Spleen (tissue), 11 donors: Measurements from ENCODE around the gene SYCN. TPM values are rescaled to one million over a fixed set of nuclear protein-coding genes. Genes with fewer than 3 reads are reported as not detected.

Source experiments
- DNase-seq: peaks from one replicate; pipeline ENCODE4 v3.0.0-alpha.2; 2020
- H3K27ac ChIP-seq, 8 donors: fragments of 200-600 bp; sonication (generic) in 7 of 8; 1 replicate in 4 of 8; 2 replicates in 4 of 8; pipeline versions ENCODE4 v1.5.0 to v1.8.0; 2016 to 2021; ENCODE audit warnings: inconsistent platforms in 4 of 8, mild to moderate bottlenecking in 4 of 8, moderate library complexity in 1 of 8
- H3K27me3 ChIP-seq, 7 donors: fragments of 200-600 bp; sonication (generic) in 6 of 7; replicated peaks in 1 of 7; 1 replicate in 4 of 7; 2 replicates in 3 of 7; pipeline versions ENCODE4 v1.5.0 to v1.8.0; 2016 to 2021; ENCODE audit warnings: inconsistent platforms in 3 of 7, mild to moderate bottlenecking in 1 of 7
- H3K36me3 ChIP-seq, 6 donors: fragments of 200-600 bp; sonication (generic) in 5 of 6; 1 replicate in 4 of 6; 2 replicates in 2 of 6; pipeline versions ENCODE4 v1.5.0 to v1.8.0; 2016 to 2021; ENCODE audit warnings: inconsistent platforms in 2 of 6
- H3K4me1 ChIP-seq, 6 donors: fragments of 200-600 bp; sonication (generic) in 5 of 6; 1 replicate in 3 of 6; 2 replicates in 3 of 6; pipeline versions ENCODE4 v1.5.0 to v1.8.0; 2016 to 2021; ENCODE audit warnings: inconsistent platforms in 3 of 6
- H3K4me3 ChIP-seq, 8 donors: fragments of 200-600 bp; sonication (generic) in 7 of 8; 1 replicate in 4 of 8; 2 replicates in 4 of 8; pipeline versions ENCODE4 v1.5.0 to v1.8.0; 2016 to 2021; ENCODE audit warnings: inconsistent platforms in 4 of 8, mild to moderate bottlenecking in 4 of 8, moderate library complexity in 2 of 8
- H3K9me3 ChIP-seq, 8 donors: fragments of 200-600 bp; sonication (generic) in 7 of 8; 1 replicate in 4 of 8; 2 replicates in 4 of 8; pipeline versions ENCODE4 v1.5.0 to v1.8.0; 2016 to 2021; ENCODE audit warnings: inconsistent platforms in 4 of 8
- POLR2A ChIP-seq, 3 donors: fragments of 450-650 bp; IDR thresholded peaks; one replicate each; pipeline ENCODE4 v1.5.1; 2017; ENCODE audit warnings: antibody characterized with exemption in 3 of 3, mild to moderate bottlenecking in 1 of 3
- POLR2AphosphoS5 ChIP-seq, 3 donors: sonication (generic); formaldehyde crosslinking; IDR thresholded peaks; one replicate each; pipeline ENCODE4 v1.5.1; 2017; ENCODE audit warnings: antibody characterized with exemption in 3 of 3
- WGBS, 5 donors: extraction: QIAGEN DNeasy Blood & Tissue Kit in 3 of 5; methylation state at CpG; one replicate each; pipeline versions ENCODE4 v1.1.5 to v1.1.7; 2013 to 2018; 5-methylcytosine and 5-hydroxymethylcytosine counted together
- intact Hi-C: fragments of 100-400 bp; cut with DNase I; formaldehyde crosslinking; loops from one replicate; pipeline ENCODE4 v1.15.0; 2023; ENCODE audit warnings: low total_unique reads
- polyA plus RNA-seq, 3 donors: library from polyadenylated mRNA; stranded (reverse); fragments of 200-250 nt; gene quantifications; one replicate each; pipeline ENCODE4 v1.2.1, GENCODE V29; 2013
- total RNA-seq, 7 donors: library from RNA; depleted of rRNA in 3 of 7; stranded (reverse); fragments of >200 nt in 3 of 7; fragmentation: NEBNext Ultra II Directional in 4 of 7; extraction: Animal tissue kit (Norgen Biotek cat#: 25700) in 4 of 7; gene quantifications; one replicate each; pipeline versions ENCODE4 v1.1.0 to v1.2.1, GENCODE V29; 2016 to 2021
- TF ChIP-seq, protein P1 (sequence below), 11 experiments: fragments of 200-600 bp in 7 of 11; fragments of 450-650 bp in 4 of 11; sonication (generic) in 4 of 11; IDR thresholded peaks in 8 of 11; conservative IDR thresholded peaks in 3 of 11; 1 replicate in 7 of 11; 2 replicates in 4 of 11; pipeline versions ENCODE4 v1.4.0 to v1.8.0; 2016 to 2021; ENCODE audit warnings: antibody characterized with exemption in 11 of 11, inconsistent platforms in 4 of 11, mild to moderate bottlenecking in 1 of 11
- donor health status: healthy with polysubstance abuse.
- donor health status: DM: no; HTN: no; CAD: no; lungs with moderate emphysema.
- donor health status: DM: no; HTN: no; CAD: no.
- donor health status: Bipolar disorder and iron deficiency.
- donor health status: healthy.
- donor health status: DM: no; HTN: no; CAD: no.
- donor health status: DM: yes; HTN: yes; CAD: no.

The SYCN gene
- total and polyA plus RNA-seq, 10 donors, result not detected

DNA sequence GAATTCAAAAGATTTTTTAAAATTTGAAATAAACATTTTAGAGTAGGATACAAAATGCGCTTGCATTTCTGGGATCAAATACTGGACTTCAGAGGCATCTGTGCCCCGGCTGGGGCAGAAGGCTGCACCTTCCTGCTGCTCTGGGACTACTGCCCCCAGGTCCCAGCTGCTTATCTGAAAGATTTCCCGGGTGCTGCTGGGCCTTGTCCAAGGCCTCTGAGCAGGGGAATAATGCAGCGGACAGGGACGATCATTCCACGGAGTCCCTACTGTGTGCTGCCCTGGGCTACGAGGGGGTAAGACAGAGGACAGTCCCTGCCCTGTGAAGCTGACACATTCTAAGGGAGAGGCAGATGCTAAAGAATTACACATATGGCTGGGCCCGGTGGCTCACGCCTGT is 40.4 kb downstream of the SYCN start:
- Histone ChIP-seq H3K27me3 (no peaks in the 10 kb centered on the region), H3K27ac (no peak overlapping the region), H3K9me3 (no peaks in the 10 kb centered on the region), H3K36me3 (peaks cover 0 to 23% (median 0%) of the 10 kb centered on the region in 6 donors), H3K4me1 (peaks cover 6 to 67% (median 38%) of the 10 kb centered on the region in 6 donors), H3K4me3 (no peak overlapping the region)
- WGBS, 5 donors, result 88 to 97% (median 93%) methylated on average over 9 of the region's 9 CpGs
- DNase-seq, result no peak
- intact Hi-C loops, result no loop called here
- TF ChIP-seq, protein P1, sequence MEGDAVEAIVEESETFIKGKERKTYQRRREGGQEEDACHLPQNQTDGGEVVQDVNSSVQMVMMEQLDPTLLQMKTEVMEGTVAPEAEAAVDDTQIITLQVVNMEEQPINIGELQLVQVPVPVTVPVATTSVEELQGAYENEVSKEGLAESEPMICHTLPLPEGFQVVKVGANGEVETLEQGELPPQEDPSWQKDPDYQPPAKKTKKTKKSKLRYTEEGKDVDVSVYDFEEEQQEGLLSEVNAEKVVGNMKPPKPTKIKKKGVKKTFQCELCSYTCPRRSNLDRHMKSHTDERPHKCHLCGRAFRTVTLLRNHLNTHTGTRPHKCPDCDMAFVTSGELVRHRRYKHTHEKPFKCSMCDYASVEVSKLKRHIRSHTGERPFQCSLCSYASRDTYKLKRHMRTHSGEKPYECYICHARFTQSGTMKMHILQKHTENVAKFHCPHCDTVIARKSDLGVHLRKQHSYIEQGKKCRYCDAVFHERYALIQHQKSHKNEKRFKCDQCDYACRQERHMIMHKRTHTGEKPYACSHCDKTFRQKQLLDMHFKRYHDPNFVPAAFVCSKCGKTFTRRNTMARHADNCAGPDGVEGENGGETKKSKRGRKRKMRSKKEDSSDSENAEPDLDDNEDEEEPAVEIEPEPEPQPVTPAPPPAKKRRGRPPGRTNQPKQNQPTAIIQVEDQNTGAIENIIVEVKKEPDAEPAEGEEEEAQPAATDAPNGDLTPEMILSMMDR (IDR thresholded peaks at IDR 0.05 in 8 of 11, conservative IDR thresholded peaks at IDR 0.05 in 3 of 11), result no peak
- TF ChIP-seq POLR2AphosphoS5 (IDR thresholded peaks at IDR 0.05) (no peak), POLR2A (IDR thresholded peaks at IDR 0.05) (no peak)

DNA sequence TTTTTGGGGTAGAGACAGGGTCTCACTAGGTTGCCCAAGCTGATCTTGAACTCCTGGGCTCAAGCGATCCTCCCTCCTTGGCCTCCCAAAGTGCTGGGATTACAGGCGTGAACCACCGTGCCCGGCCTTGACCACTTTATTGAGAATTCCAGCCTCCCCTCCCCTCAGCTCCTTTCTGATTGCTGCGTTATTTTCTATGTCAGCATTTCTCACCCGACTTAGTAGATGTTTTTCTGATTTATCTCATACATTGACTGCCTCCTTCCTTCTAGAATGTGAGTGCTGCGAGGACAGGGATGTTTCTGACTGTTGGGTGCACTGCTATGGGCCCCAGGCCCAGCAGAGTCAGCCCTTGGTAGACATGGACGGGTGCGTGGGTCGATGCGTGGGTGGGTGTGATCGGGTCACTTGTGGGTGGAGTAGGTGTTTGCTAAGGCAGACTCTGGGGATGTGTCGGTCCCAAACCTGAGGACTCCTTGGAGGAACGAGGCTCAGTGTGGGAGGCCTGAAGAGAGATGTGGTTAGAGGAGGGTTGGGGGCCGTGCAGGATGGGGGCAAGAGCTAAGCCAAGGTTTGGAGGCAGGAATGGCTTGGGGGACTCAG is 41.5 kb downstream of the SYCN start:
- 81 to 88% (median 83%) methylated on average over 15 of the region's 15 CpGs for WGBS, 5 donors
- intact Hi-C loops, result no loop called here
- Histone ChIP-seq H3K27ac (peak overlapping the region in 1 of 8 donors; percentile 71), H3K4me3 (no peak overlapping the region), H3K4me1 (peaks cover 6 to 78% (median 43%) of the 10 kb centered on the region in 6 donors), H3K27me3 (no peaks in the 10 kb centered on the region), H3K36me3 (peaks cover 0 to 17% (median 0%) of the 10 kb centered on the region in 6 donors), H3K9me3 (no peaks in the 10 kb centered on the region)
- TF ChIP-seq, protein P1 (IDR thresholded peaks at IDR 0.05 in 8 of 11, conservative IDR thresholded peaks at IDR 0.05 in 3 of 11), result no peak
- TF ChIP-seq POLR2AphosphoS5 (IDR thresholded peaks at IDR 0.05), result no peak
- no peak for TF ChIP-seq POLR2A (IDR thresholded peaks at IDR 0.05)
- no peak for DNase-seq

DNA sequence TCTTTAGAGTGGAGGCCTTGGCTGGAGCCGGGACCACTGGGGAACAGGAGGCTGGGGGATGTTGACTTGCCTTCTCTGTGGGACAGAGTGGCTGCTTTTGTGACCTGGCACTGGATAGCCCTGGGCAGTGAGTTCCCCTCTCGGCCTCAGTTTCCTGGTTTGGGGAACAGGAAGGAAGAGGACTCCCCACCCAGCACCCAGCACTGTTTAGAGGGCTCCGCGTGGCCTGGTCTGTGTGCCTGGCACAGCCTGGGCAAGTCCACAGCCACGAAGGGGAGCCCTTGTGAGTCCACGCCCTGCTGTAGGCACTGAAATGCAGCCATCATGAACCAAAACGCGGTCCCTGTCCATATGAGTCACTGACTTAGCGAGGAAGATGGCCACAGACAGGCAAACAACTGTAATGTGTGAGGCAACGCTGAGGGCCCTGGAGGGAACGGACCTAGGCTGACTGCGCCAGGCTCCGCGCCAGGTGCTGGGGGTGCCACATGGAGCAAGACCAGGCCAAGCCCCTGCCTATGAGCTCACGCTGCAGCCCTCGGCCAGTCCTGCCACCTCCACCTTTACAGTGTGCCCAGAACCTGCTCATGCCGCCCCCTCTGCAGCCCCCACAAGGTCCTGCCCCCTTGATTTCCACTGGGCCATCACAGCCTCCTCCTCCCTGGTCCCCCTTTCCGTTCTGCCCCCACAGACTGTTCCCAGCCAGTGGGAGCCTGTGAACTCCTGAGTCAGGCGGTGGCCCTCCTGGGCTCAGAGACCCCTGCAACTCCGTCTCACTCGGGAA is 43.0 kb downstream of the SYCN start:
- Histone ChIP-seq H3K4me1 (peaks cover 5 to 78% (median 45%) of the 10 kb centered on the region in 6 donors), H3K36me3 (peaks cover 0 to 17% (median 0%) of the 10 kb centered on the region in 6 donors), H3K9me3 (no peaks in the 10 kb centered on the region), H3K27me3 (no peaks in the 10 kb centered on the region), H3K4me3 (no peak overlapping the region), H3K27ac (peak overlapping the region in 7 of 8 donors; percentile 12 to 84 (median 71))
- intact Hi-C loops, result no loop called here
- peak; percentile 63 for DNase-seq
- TF ChIP-seq POLR2A (IDR thresholded peaks at IDR 0.05) (no peak), POLR2AphosphoS5 (IDR thresholded peaks at IDR 0.05) (peak; percentile 41 to 70 (median 44))
- TF ChIP-seq, protein P1 (IDR thresholded peaks at IDR 0.05 in 8 of 11, conservative IDR thresholded peaks at IDR 0.05 in 3 of 11), result no peak
- WGBS, 5 donors, result 66 to 80% (median 76%) methylated on average over 15 to 21 of the region's 21 CpGs

DNA sequence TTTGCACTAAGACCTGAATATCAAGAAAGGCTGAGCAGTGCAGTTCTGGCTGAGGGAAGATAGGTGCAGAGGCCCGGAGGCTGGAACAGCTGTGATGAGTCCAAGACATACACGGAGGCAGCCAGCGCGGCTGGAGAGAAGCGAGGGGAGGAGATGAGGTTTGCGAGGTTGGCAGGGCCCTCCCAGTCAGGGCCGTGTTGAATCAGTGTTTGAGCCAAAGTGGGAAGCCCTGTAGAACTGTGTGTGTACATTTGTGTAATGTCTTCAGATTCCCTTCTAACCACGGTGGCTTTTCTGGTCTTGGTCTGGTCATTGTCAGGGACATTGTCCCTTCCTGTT is 43.6 kb downstream of the SYCN start:
- H3K27me3 ChIP-seq, result no peaks in the 10 kb centered on the region
- H3K27ac ChIP-seq, result peak overlapping the region in 7 of 8 donors; percentile 12 to 84 (median 71)
- no peaks in the 10 kb centered on the region for H3K9me3 ChIP-seq
- no peak for TF ChIP-seq POLR2AphosphoS5 (IDR thresholded peaks at IDR 0.05)
- TF ChIP-seq POLR2A (IDR thresholded peaks at IDR 0.05), result no peak
- TF ChIP-seq, protein P1 (IDR thresholded peaks at IDR 0.05 in 8 of 11, conservative IDR thresholded peaks at IDR 0.05 in 3 of 11), result no peak
- intact Hi-C loops, result no loop called here
- no peak overlapping the region for H3K4me3 ChIP-seq
- peaks cover 0 to 21% (median 0%) of the 10 kb centered on the region in 6 donors for H3K36me3 ChIP-seq
- H3K4me1 ChIP-seq, result peaks cover 5 to 78% (median 41%) of the 10 kb centered on the region in 6 donors
- WGBS, 5 donors, result 55 to 60% (median 57%) methylated on average over 8 of the region's 8 CpGs
- no peak for DNase-seq
